ENCODE measurements around the gene PCNX4.

PCNX4 gene

DNA sequence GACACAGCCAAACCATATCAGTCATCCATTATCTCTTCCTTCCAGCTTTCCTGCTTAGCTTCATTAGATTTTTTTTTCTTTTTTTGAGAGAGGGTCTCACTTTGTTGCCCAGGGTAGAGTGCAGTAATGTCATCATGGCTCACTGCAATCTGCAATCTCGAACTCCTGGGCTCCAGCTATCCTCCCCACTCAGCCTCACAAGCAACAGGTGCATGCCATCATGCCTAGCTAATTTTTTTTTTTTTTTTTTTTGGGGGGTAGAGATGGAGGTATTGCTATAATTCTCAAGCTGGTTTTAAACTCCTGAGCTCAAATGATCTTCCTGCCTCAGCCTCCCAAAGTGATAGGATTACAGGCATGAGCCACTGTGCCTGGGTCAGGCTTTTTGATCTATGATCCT lies 119.0 kb downstream of the PCNX4 start:
- TF ChIP-seq, protein P1, sequence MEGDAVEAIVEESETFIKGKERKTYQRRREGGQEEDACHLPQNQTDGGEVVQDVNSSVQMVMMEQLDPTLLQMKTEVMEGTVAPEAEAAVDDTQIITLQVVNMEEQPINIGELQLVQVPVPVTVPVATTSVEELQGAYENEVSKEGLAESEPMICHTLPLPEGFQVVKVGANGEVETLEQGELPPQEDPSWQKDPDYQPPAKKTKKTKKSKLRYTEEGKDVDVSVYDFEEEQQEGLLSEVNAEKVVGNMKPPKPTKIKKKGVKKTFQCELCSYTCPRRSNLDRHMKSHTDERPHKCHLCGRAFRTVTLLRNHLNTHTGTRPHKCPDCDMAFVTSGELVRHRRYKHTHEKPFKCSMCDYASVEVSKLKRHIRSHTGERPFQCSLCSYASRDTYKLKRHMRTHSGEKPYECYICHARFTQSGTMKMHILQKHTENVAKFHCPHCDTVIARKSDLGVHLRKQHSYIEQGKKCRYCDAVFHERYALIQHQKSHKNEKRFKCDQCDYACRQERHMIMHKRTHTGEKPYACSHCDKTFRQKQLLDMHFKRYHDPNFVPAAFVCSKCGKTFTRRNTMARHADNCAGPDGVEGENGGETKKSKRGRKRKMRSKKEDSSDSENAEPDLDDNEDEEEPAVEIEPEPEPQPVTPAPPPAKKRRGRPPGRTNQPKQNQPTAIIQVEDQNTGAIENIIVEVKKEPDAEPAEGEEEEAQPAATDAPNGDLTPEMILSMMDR (IDR thresholded peaks at IDR 0.05), result no peak
- H3K4me3 ChIP-seq (ENCODE audit: low read depth, low read length), result no peak overlapping the region
- H3K9me3 ChIP-seq (ENCODE audit: control insufficient read depth, low read length), result no peaks in the 10 kb centered on the region
- no peaks in the 10 kb centered on the region for H3K79me2 ChIP-seq
- no peaks in the 10 kb centered on the region for H3K4me1 ChIP-seq
- no peak overlapping the region for H3K9ac ChIP-seq
- H3K36me3 ChIP-seq (ENCODE audit: control insufficient read depth, insufficient read depth, low read length), result no peaks in the 10 kb centered on the region
- no peak overlapping the region for H2AFZ ChIP-seq
- no peak overlapping the region for H3K27ac ChIP-seq
- no peak overlapping the region for H3K4me2 ChIP-seq (ENCODE audit: low read length)
- no peaks in the 10 kb centered on the region for H3K27me3 ChIP-seq (ENCODE audit: control insufficient read depth, insufficient read depth, low read length)

DNA sequence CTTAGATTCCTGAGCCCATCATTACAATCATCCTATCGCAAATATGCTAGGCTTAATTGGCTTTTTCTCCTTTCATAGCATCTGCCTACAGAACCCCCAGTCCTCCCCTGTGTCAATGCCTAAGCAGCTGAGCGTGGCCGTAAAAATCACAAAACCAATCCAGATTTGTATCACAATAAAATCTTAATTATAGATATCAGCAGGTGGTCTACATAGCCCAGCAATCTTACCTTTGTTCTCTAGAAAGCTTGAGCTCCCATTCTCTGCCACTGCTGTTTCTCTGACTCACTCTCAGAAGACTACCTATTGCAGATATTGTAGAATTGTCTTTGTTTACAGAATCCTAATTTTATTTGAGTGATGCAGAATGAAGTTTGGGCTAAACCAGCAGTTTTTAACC lies 119.4 kb downstream of the PCNX4 start:
- Histone ChIP-seq H3K4me2 (ENCODE audit: low read length) (no peak overlapping the region), H3K9me3 (ENCODE audit: control insufficient read depth, low read length) (no peaks in the 10 kb centered on the region), H3K4me3 (ENCODE audit: low read depth, low read length) (no peak overlapping the region), H3K4me1 (no peaks in the 10 kb centered on the region), H3K27ac (no peak overlapping the region), H2AFZ (no peak overlapping the region), H3K9ac (no peak overlapping the region), H3K36me3 (ENCODE audit: control insufficient read depth, insufficient read depth, low read length) (no peaks in the 10 kb centered on the region), H3K79me2 (no peaks in the 10 kb centered on the region), H3K27me3 (ENCODE audit: control insufficient read depth, insufficient read depth, low read length) (no peaks in the 10 kb centered on the region)
- TF ChIP-seq, protein P1 (IDR thresholded peaks at IDR 0.05), result no peak

DNA sequence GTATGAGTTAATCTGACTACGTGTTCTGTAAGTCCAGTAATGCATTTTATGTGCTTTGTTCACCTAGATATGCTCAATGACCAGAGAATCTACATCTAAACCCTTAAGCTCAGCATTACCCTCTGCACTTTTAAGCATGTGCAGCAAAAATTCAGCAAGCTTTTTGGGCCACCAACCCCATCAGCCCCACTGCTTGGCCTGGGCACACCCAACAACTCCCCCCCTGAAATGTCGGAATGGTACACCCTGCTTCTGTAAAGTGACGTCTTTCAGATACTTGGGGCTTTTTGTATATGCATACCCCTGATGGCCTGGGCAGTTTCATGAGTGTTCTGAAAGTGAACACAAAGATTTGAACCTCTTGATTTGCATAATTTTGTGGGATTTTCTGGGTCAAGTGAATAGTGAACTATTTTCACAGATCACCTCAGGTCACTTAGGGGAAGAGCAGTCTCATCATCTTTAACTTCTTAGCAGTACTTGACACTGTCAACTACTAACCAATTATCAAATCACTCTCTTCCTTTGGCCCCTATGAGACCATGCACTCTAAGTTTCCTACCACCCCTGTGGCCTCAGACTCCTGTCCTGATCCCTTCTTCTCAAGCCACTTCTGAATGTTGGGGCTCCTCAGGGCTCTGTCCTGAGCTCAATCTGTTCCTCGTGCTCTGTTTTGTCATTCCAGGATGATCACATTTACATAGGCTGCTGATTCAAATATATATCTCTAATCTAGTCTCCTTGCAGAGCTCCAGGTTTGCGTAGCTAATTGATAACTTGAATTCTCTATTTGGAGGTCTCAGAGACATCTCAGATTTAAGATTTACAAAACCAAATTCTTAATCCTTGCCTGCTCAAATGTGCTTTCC lies 121.0 kb downstream of the PCNX4 start:
- no peak overlapping the region for H3K27ac ChIP-seq

DNA sequence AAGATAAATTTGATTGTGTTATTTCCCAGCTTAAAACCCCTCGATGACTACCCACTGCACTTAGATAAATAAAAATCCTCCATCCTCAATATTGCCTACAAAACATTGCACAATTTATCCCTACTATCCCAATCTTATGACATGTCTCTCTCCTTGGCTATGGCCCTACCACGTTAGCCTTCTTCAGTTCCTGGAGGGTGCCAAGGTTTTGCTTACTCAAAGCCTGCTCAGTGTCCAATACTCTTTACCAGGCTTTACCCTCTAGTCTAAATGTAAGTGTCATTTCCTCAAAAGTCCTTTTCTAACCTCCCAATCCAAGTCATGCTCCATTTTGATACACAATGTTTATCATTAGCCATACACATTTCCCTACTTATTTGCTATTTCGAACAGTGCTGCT lies 122.3 kb downstream of the PCNX4 start:
- H3K9me3 ChIP-seq (ENCODE audit: control insufficient read depth, low read length), result no peaks in the 10 kb centered on the region
- no peaks in the 10 kb centered on the region for H3K27me3 ChIP-seq (ENCODE audit: control insufficient read depth, insufficient read depth, low read length)
- no peak overlapping the region for H3K4me2 ChIP-seq (ENCODE audit: low read length)
- H2AFZ ChIP-seq, result no peak overlapping the region
- H3K36me3 ChIP-seq (ENCODE audit: control insufficient read depth, insufficient read depth, low read length), result no peaks in the 10 kb centered on the region
- H3K27ac ChIP-seq, result no peak overlapping the region
- no peaks in the 10 kb centered on the region for H3K79me2 ChIP-seq
- no peak overlapping the region for H3K4me3 ChIP-seq (ENCODE audit: low read depth, low read length)
- H3K9ac ChIP-seq, result no peak overlapping the region
- no peaks in the 10 kb centered on the region for H3K4me1 ChIP-seq
- TF ChIP-seq, protein P1 (IDR thresholded peaks at IDR 0.05), result no peak

More for the DNA sequence above, 121.0 kb downstream of the PCNX4 start:
- Histone ChIP-seq H3K9me3 (ENCODE audit: control insufficient read depth, low read length) (no peaks in the 10 kb centered on the region), H3K4me1 (no peaks in the 10 kb centered on the region), H3K4me2 (ENCODE audit: low read length) (no peak overlapping the region), H3K9ac (no peak overlapping the region), H3K4me3 (ENCODE audit: low read depth, low read length) (no peak overlapping the region), H3K36me3 (ENCODE audit: control insufficient read depth, insufficient read depth, low read length) (no peaks in the 10 kb centered on the region), H3K79me2 (no peaks in the 10 kb centered on the region), H2AFZ (no peak overlapping the region), H3K27me3 (ENCODE audit: control insufficient read depth, insufficient read depth, low read length) (no peaks in the 10 kb centered on the region)
- TF ChIP-seq, protein P1 (IDR thresholded peaks at IDR 0.05), result no peak

All from parathyroid adenoma (tissue), 2 donors.